ENCODE results near the gene LPP. TPM values are rescaled to one million over a fixed set of nuclear protein-coding genes. Genes with fewer than 3 reads are reported as not detected.

The LPP gene
- total RNA-seq, 5 donors from 2014 or later (not counting 1 experiment from before 2014, with no cell fraction given): 23.8 to 82.6 (median 39.3) TPM

GRCh38 chr3:188157971-188158370 lies 4.0 kb downstream of the LPP start:
- Mint-ChIP-seq H3K9me3 (no peaks in the 10 kb centered on the region), H3K27ac (no peak overlapping the region), H3K4me3 (no peak overlapping the region), H3K27me3 (no peaks in the 10 kb centered on the region), H3K36me3 (peaks cover 7% of the 10 kb centered on the region), H3K4me1 (peaks cover 70 to 75% (median 71%) of the 10 kb centered on the region in 3 donors)
- POLR2A ChIA-PET: no interaction called here
- DNase-seq (no peak), ATAC-seq (replicated peaks in 1 of 4) (no peak)
- no peak overlapping the region for H3K4me3 ChIP-seq (ENCODE audit: control insufficient read depth in 1 of 2, extremely low read depth in 1 of 2, low read length in 1 of 2)
- H3K36me3 ChIP-seq (ENCODE audit: control insufficient read depth in 2 of 2, extremely low read depth in 1 of 2, insufficient read depth in 1 of 2, low read length in 1 of 2): no peaks in the 10 kb centered on the region
- H3K4me1 ChIP-seq (ENCODE audit: control insufficient read depth in 1 of 2, extremely low read depth in 1 of 2, insufficient read depth in 2 of 2, low read length in 2 of 2): peaks cover 25 to 38% of the 10 kb centered on the region in 2 experiments
- no peak overlapping the region for H3K27ac ChIP-seq (ENCODE audit: low read length)
- no peaks in the 10 kb centered on the region for H3K27me3 ChIP-seq (replicated peaks in 1 of 2; ENCODE audit: control insufficient read depth in 2 of 2, extremely low read depth in 1 of 2, insufficient read depth in 2 of 2, low read length in 1 of 2)
- CTCF ChIA-PET: interaction anchor here in 1 of 2 donors (1.1 kb wide), 1 partner anchor 108 kb away, joined by 3 read pairs; no protein-coding TSS in a partner anchor
- no peaks in the 10 kb centered on the region for H3K9me3 ChIP-seq
- 87% methylated on average over 5 of the region's 5 CpGs for WGBS (ENCODE audit: insufficient coverage)

GRCh38 chr3:188158731-188159310 lies 4.9 kb downstream of the LPP start:
- no peak for ATAC-seq (replicated peaks in 1 of 4)
- 96% methylated on average over 2 of the region's 9 CpGs for WGBS (ENCODE audit: insufficient coverage)
- no peak for DNase-seq
- Histone ChIP-seq H3K4me1 (ENCODE audit: control insufficient read depth in 1 of 2, extremely low read depth in 1 of 2, insufficient read depth in 2 of 2, low read length in 2 of 2) (peaks cover 21 to 38% of the 10 kb centered on the region in 2 experiments), H3K36me3 (ENCODE audit: control insufficient read depth in 2 of 2, extremely low read depth in 1 of 2, insufficient read depth in 1 of 2, low read length in 1 of 2) (no peaks in the 10 kb centered on the region), H3K27me3 (replicated peaks in 1 of 2; ENCODE audit: control insufficient read depth in 2 of 2, extremely low read depth in 1 of 2, insufficient read depth in 2 of 2, low read length in 1 of 2) (no peaks in the 10 kb centered on the region), H3K27ac (ENCODE audit: low read length) (no peak overlapping the region), H3K9me3 (no peaks in the 10 kb centered on the region), H3K4me3 (ENCODE audit: control insufficient read depth in 1 of 2, extremely low read depth in 1 of 2, low read length in 1 of 2) (no peak overlapping the region)
- peaks cover 7% of the 10 kb centered on the region for H3K36me3 Mint-ChIP-seq
- peak overlapping the region in 1 of 2 donors; percentile 3 for H3K27ac Mint-ChIP-seq
- no peak overlapping the region for H3K4me3 Mint-ChIP-seq
- ChIA-PET POLR2A (no interaction called here), CTCF (interaction anchor here (0.5 to 1.1 kb wide), 2 partner anchors 109 to 1157 kb away, joined by 3 read pairs; no protein-coding TSS in a partner anchor)
- H3K27me3 Mint-ChIP-seq: no peaks in the 10 kb centered on the region
- H3K4me1 Mint-ChIP-seq: peaks cover 70 to 76% (median 72%) of the 10 kb centered on the region in 3 donors
- H3K9me3 Mint-ChIP-seq: no peaks in the 10 kb centered on the region

- H3K4me3 ChIP-seq (ENCODE audit: control insufficient read depth in 1 of 2, extremely low read depth in 1 of 2, low read length in 1 of 2): no peak overlapping the region
- H3K9me3 ChIP-seq: no peaks in the 10 kb centered on the region
- Mint-ChIP-seq H3K27me3 (no peaks in the 10 kb centered on the region), H3K4me3 (no peak overlapping the region), H3K9me3 (no peaks in the 10 kb centered on the region), H3K36me3 (peaks cover 7% of the 10 kb centered on the region), H3K4me1 (peaks cover 74 to 80% (median 76%) of the 10 kb centered on the region in 3 donors), H3K27ac (peak overlapping the region; percentile 2 to 19)
- DNase-seq (no peak), ATAC-seq (replicated peaks in 1 of 4) (no peak)
- H3K27me3 ChIP-seq (replicated peaks in 1 of 2; ENCODE audit: control insufficient read depth in 2 of 2, extremely low read depth in 1 of 2, insufficient read depth in 2 of 2, low read length in 1 of 2): no peaks in the 10 kb centered on the region
- POLR2A ChIA-PET: no interaction called here
- CTCF ChIA-PET: interaction anchor here in 1 of 2 donors (0.6 kb wide), 1 partner anchor 101 kb away, joined by 3 read pairs; no protein-coding TSS in a partner anchor
- peaks cover 24 to 36% of the 10 kb centered on the region in 2 experiments for H3K4me1 ChIP-seq (ENCODE audit: control insufficient read depth in 1 of 2, extremely low read depth in 1 of 2, insufficient read depth in 2 of 2, low read length in 2 of 2)
- no peak overlapping the region for H3K27ac ChIP-seq (ENCODE audit: low read length)
- H3K36me3 ChIP-seq (ENCODE audit: control insufficient read depth in 2 of 2, extremely low read depth in 1 of 2, insufficient read depth in 1 of 2, low read length in 1 of 2): no peaks in the 10 kb centered on the region
These were observed 6.8 kb downstream of the LPP start for GRCh38 chr3:188160751-188161150.

GRCh38 chr3:188164248-188164687 lies 10.3 kb downstream of the LPP start:
- peak overlapping the region in 2 of 3 donors; percentile 15 to 22 for H3K4me3 Mint-ChIP-seq
- no peaks in the 10 kb centered on the region for H3K27me3 Mint-ChIP-seq
- ATAC-seq (replicated peaks in 1 of 4) (peak in 3 of 4 experiments; percentile 56 to 65 (median 56)), DNase-seq (peak in 1 of 35 experiments; percentile 8)
- CTCF ChIA-PET: interaction anchor here in 1 of 2 donors (0.6 kb wide), 1 partner anchor 35 kb away, joined by 3 read pairs; no protein-coding TSS in a partner anchor
- Histone ChIP-seq H3K9me3 (no peaks in the 10 kb centered on the region), H3K36me3 (ENCODE audit: control insufficient read depth in 2 of 2, extremely low read depth in 1 of 2, insufficient read depth in 1 of 2, low read length in 1 of 2) (no peaks in the 10 kb centered on the region), H3K27ac (ENCODE audit: low read length) (no peak overlapping the region), H3K4me1 (ENCODE audit: control insufficient read depth in 1 of 2, extremely low read depth in 1 of 2, insufficient read depth in 2 of 2, low read length in 2 of 2) (peaks cover 9 to 22% of the 10 kb centered on the region in 2 experiments), H3K4me3 (ENCODE audit: control insufficient read depth in 1 of 2, extremely low read depth in 1 of 2, low read length in 1 of 2) (no peak overlapping the region), H3K27me3 (replicated peaks in 1 of 2; ENCODE audit: control insufficient read depth in 2 of 2, extremely low read depth in 1 of 2, insufficient read depth in 2 of 2, low read length in 1 of 2) (no peaks in the 10 kb centered on the region)
- no peaks in the 10 kb centered on the region for H3K9me3 Mint-ChIP-seq
- H3K27ac Mint-ChIP-seq: peak overlapping the region; percentile 4 to 79
- peaks cover 44 to 57% (median 51%) of the 10 kb centered on the region in 3 donors for H3K4me1 Mint-ChIP-seq
- WGBS (ENCODE audit: insufficient coverage): 0% methylated on average over 1 of the region's 2 CpGs
- POLR2A ChIA-PET: no interaction called here
- peaks cover 7% of the 10 kb centered on the region for H3K36me3 Mint-ChIP-seq

- H3K4me3 Mint-ChIP-seq: no peak overlapping the region
- ChIA-PET POLR2A (interaction anchor here in 1 of 2 donors (0.5 kb wide), 1 partner anchor 1072 kb away, joined by 6 read pairs; no protein-coding TSS in a partner anchor), CTCF (interaction anchor here in 1 of 2 donors (0.6 kb wide), 1 partner anchor 417 kb away, joined by 3 read pairs; no protein-coding TSS in a partner anchor)
- no peak overlapping the region for H3K27ac ChIP-seq (ENCODE audit: low read length)
- peaks cover 4% of the 10 kb centered on the region for H3K36me3 Mint-ChIP-seq
- DNase-seq: no peak
- 39% methylated on average over 2 of the region's 9 CpGs for WGBS (ENCODE audit: insufficient coverage)
- peaks cover 16 to 34% of the 10 kb centered on the region in 2 experiments for H3K4me1 ChIP-seq (ENCODE audit: control insufficient read depth in 1 of 2, extremely low read depth in 1 of 2, insufficient read depth in 2 of 2, low read length in 2 of 2)
- no peaks in the 10 kb centered on the region for H3K27me3 ChIP-seq (replicated peaks in 1 of 2; ENCODE audit: control insufficient read depth in 2 of 2, extremely low read depth in 1 of 2, insufficient read depth in 2 of 2, low read length in 1 of 2)
- H3K36me3 ChIP-seq (ENCODE audit: control insufficient read depth in 2 of 2, extremely low read depth in 1 of 2, insufficient read depth in 1 of 2, low read length in 1 of 2): no peaks in the 10 kb centered on the region
- no peaks in the 10 kb centered on the region for H3K27me3 Mint-ChIP-seq
- H3K9me3 Mint-ChIP-seq: no peaks in the 10 kb centered on the region
- peaks cover 48 to 61% (median 54%) of the 10 kb centered on the region in 3 donors for H3K4me1 Mint-ChIP-seq
- no peak overlapping the region for H3K4me3 ChIP-seq (ENCODE audit: control insufficient read depth in 1 of 2, extremely low read depth in 1 of 2, low read length in 1 of 2)
- no peaks in the 10 kb centered on the region for H3K9me3 ChIP-seq
- peak overlapping the region in 1 of 2 donors; percentile 31 for H3K27ac Mint-ChIP-seq
- ATAC-seq (replicated peaks in 1 of 4): no peak
These were observed 11.6 kb downstream of the LPP start for GRCh38 chr3:188165596-188165995.

DNA sequence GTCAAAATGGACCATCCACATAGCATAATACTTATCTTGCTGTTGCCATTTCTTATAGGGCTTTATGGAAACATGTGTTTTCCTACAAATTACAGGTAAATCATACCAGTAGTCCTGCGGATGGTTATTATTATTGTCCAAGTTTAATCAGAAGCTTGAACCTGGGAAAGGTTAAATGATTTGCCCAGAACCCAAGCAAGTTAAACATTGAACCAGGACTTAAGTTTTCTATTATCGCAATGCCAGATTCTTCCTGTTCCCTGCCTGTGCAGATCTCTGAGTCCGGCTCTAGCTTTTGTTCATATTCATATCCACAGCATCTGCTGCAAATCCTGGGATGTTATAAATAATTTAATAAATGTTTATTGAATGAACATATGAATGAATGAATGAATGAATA lies 12.5 kb downstream of the LPP start:
- Mint-ChIP-seq H3K9me3 (no peaks in the 10 kb centered on the region), H3K36me3 (peaks cover 2% of the 10 kb centered on the region), H3K4me1 (peaks cover 52 to 65% (median 57%) of the 10 kb centered on the region in 3 donors), H3K27ac (no peak overlapping the region), H3K27me3 (no peaks in the 10 kb centered on the region), H3K4me3 (no peak overlapping the region)
- Histone ChIP-seq H3K36me3 (ENCODE audit: control insufficient read depth in 2 of 2, extremely low read depth in 1 of 2, insufficient read depth in 1 of 2, low read length in 1 of 2) (no peaks in the 10 kb centered on the region), H3K27ac (ENCODE audit: low read length) (no peak overlapping the region), H3K27me3 (replicated peaks in 1 of 2; ENCODE audit: control insufficient read depth in 2 of 2, extremely low read depth in 1 of 2, insufficient read depth in 2 of 2, low read length in 1 of 2) (no peaks in the 10 kb centered on the region), H3K9me3 (no peaks in the 10 kb centered on the region), H3K4me3 (ENCODE audit: control insufficient read depth in 1 of 2, extremely low read depth in 1 of 2, low read length in 1 of 2) (no peak overlapping the region), H3K4me1 (ENCODE audit: control insufficient read depth in 1 of 2, extremely low read depth in 1 of 2, insufficient read depth in 2 of 2, low read length in 2 of 2) (peaks cover 18 to 34% of the 10 kb centered on the region in 2 experiments)
- DNase-seq (no peak), ATAC-seq (replicated peaks in 1 of 4) (no peak)
- no CpG with 5 or more reads among the region's 3 CpGs for WGBS (ENCODE audit: insufficient coverage)
- ChIA-PET CTCF (no interaction called here), POLR2A (interaction anchor here in 1 of 2 donors (0.6 kb wide), 1 partner anchor 29 kb away, joined by 3 read pairs; no protein-coding TSS in a partner anchor)

Measured in T-cell (primary cell).